ENCODE data around the gene KIF6. TPM values are rescaled to one million over a fixed set of nuclear protein-coding genes. Genes with fewer than 3 reads are reported as not detected.

Gene KIF6
- total RNA-seq, 1 donor from 2014 or later: 1.4 TPM

- TF ChIP-seq, protein P1, sequence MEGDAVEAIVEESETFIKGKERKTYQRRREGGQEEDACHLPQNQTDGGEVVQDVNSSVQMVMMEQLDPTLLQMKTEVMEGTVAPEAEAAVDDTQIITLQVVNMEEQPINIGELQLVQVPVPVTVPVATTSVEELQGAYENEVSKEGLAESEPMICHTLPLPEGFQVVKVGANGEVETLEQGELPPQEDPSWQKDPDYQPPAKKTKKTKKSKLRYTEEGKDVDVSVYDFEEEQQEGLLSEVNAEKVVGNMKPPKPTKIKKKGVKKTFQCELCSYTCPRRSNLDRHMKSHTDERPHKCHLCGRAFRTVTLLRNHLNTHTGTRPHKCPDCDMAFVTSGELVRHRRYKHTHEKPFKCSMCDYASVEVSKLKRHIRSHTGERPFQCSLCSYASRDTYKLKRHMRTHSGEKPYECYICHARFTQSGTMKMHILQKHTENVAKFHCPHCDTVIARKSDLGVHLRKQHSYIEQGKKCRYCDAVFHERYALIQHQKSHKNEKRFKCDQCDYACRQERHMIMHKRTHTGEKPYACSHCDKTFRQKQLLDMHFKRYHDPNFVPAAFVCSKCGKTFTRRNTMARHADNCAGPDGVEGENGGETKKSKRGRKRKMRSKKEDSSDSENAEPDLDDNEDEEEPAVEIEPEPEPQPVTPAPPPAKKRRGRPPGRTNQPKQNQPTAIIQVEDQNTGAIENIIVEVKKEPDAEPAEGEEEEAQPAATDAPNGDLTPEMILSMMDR (IDR thresholded peaks at IDR 0.05; ENCODE audit: unreplicated experiment): no peak
- H3K4me3 Mint-ChIP-seq: no peak overlapping the region
- no peak overlapping the region for H3K27ac Mint-ChIP-seq
- H3K4me1 Mint-ChIP-seq: no peaks in the 10 kb centered on the region
- no peak for DNase-seq (ENCODE audit: low spot score in 2 of 2, unreplicated experiment in 2 of 2)
- H3K27me3 Mint-ChIP-seq (ENCODE audit: low read depth): peaks cover 30% of the 10 kb centered on the region
- H3K36me3 Mint-ChIP-seq: no peaks in the 10 kb centered on the region
- peaks cover 15% of the 10 kb centered on the region for H3K9me3 Mint-ChIP-seq
Measured at GRCh38 chr6:39695447-39695846, 29.8 kb downstream of the KIF6 start.

GRCh38 chr6:39693206-39693605 is 32.0 kb downstream of the KIF6 start:
- H3K36me3 Mint-ChIP-seq: no peaks in the 10 kb centered on the region
- no peak overlapping the region for H3K27ac Mint-ChIP-seq
- H3K4me3 Mint-ChIP-seq: no peak overlapping the region

GRCh38 chr6:39688494-39688893 is 36.7 kb downstream of the KIF6 start:
- Mint-ChIP-seq H3K36me3 (no peaks in the 10 kb centered on the region), H3K4me1 (no peaks in the 10 kb centered on the region), H3K27ac (no peak overlapping the region), H3K9me3 (peaks cover 2% of the 10 kb centered on the region), H3K4me3 (no peak overlapping the region), H3K27me3 (ENCODE audit: low read depth) (peaks cover 20% of the 10 kb centered on the region)
- TF ChIP-seq, protein P1 (IDR thresholded peaks at IDR 0.05; ENCODE audit: unreplicated experiment): no peak
- DNase-seq (ENCODE audit: low spot score in 2 of 2, unreplicated experiment in 2 of 2): no peak

More at GRCh38 chr6:39693206-39693605, 32.0 kb downstream of the KIF6 start:
- no peak for DNase-seq (ENCODE audit: low spot score in 2 of 2, unreplicated experiment in 2 of 2)
- Mint-ChIP-seq H3K4me1 (no peaks in the 10 kb centered on the region), H3K9me3 (peaks cover 15% of the 10 kb centered on the region), H3K27me3 (ENCODE audit: low read depth) (peaks cover 34% of the 10 kb centered on the region)
- TF ChIP-seq, protein P1 (IDR thresholded peaks at IDR 0.05; ENCODE audit: unreplicated experiment): no peak

DNA sequence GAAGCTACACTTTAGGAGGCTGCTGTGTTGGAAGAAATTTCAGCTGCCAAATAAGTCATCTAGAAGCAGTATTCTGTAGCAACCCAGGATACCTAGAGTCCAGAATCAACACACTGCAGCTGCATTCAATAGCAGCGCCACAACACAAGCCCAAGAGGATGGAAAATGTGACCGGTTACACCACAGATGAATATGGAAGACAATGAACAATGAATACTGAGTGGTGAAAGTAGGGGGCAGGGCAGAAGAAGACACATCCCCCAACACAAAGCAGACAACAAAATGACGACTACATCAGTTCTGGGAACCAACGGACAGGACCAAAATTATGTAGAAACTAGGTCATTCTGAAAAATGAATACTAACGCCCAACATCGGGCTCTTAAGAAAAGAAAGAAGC is 38.2 kb downstream of the KIF6 start:
- H3K4me1 Mint-ChIP-seq: peaks cover under 1% of the 10 kb centered on the region
- no peaks in the 10 kb centered on the region for H3K36me3 Mint-ChIP-seq
- H3K9me3 Mint-ChIP-seq: peaks cover 4% of the 10 kb centered on the region
- TF ChIP-seq, protein P1 (IDR thresholded peaks at IDR 0.05; ENCODE audit: unreplicated experiment): no peak
- H3K4me3 Mint-ChIP-seq: no peak overlapping the region
- peaks cover 13% of the 10 kb centered on the region for H3K27me3 Mint-ChIP-seq (ENCODE audit: low read depth)
- no peak for DNase-seq (ENCODE audit: low spot score in 2 of 2, unreplicated experiment in 2 of 2)
- H3K27ac Mint-ChIP-seq: no peak overlapping the region

DNA sequence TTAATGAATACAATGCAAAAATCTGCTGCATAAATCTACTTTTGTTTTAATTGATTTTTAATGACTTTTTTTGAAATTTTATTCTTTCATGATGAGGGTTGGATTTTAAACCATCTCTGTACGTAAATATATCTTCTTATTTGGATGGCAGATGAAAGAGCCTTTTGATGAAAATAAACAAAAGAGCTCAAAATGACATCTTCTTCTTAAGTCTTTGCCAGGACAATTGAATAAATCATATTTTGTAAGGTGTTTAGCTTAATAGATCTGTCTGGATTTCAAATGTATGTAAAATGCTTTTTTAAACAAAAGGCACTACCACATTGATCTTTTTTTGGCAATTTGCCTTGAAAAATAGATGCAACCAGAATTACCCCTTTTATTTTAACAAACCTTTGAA is 39.3 kb downstream of the KIF6 start:
- Mint-ChIP-seq H3K4me3 (no peak overlapping the region), H3K27me3 (ENCODE audit: low read depth) (peaks cover 7% of the 10 kb centered on the region), H3K9me3 (peaks cover 4% of the 10 kb centered on the region), H3K4me1 (peaks cover 7% of the 10 kb centered on the region), H3K36me3 (no peaks in the 10 kb centered on the region), H3K27ac (no peak overlapping the region)
- no peak for DNase-seq (ENCODE audit: low spot score in 2 of 2, unreplicated experiment in 2 of 2)
- TF ChIP-seq, protein P1 (IDR thresholded peaks at IDR 0.05; ENCODE audit: unreplicated experiment): no peak

DNA sequence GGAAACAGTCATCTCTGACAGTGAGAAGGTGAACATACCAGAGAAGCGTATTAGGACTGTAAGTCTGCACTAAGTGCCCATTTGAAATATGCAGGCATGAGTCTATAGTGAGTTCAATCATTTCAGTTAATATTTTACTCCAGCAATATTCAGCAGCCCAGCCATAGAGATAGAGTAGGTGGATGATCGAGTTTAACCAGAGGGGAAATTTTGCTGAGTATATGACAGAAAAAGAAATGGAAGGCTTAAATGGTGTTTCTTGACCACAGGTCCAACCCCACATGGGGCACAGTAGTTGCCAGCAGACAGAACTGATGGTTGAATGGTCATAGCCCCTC is 39.8 kb downstream of the KIF6 start:
- Mint-ChIP-seq H3K27ac (no peak overlapping the region), H3K36me3 (no peaks in the 10 kb centered on the region), H3K4me1 (peaks cover 7% of the 10 kb centered on the region), H3K27me3 (ENCODE audit: low read depth) (peaks cover 5% of the 10 kb centered on the region), H3K9me3 (peaks cover 4% of the 10 kb centered on the region), H3K4me3 (no peak overlapping the region)
- TF ChIP-seq, protein P1 (IDR thresholded peaks at IDR 0.05; ENCODE audit: unreplicated experiment): no peak
- DNase-seq (ENCODE audit: low spot score in 2 of 2, unreplicated experiment in 2 of 2): no peak
